Retinal pigment epithelial cell (primary cell): ENCODE measurements around the gene HLA-G.

Experiments
- DNase-seq: peaks from one replicate; pipeline ENCODE4 v3.0.0-alpha.2; 2010; ENCODE audit warnings: low read depth
- H3K4me3 ChIP-seq: 2 replicates; pipeline ENCODE4 v1.5.1; 2011; ENCODE audit warnings: mild to moderate bottlenecking, low read length, control low read depth, moderate library complexity
- CTCF ChIP-seq: conservative IDR thresholded peaks from 2 replicates; pipeline ENCODE4 v1.5.1; 2011; ENCODE audit warnings: low read depth, low read length, control low read depth, inconsistent platforms

Gene HLA-G

DNA sequence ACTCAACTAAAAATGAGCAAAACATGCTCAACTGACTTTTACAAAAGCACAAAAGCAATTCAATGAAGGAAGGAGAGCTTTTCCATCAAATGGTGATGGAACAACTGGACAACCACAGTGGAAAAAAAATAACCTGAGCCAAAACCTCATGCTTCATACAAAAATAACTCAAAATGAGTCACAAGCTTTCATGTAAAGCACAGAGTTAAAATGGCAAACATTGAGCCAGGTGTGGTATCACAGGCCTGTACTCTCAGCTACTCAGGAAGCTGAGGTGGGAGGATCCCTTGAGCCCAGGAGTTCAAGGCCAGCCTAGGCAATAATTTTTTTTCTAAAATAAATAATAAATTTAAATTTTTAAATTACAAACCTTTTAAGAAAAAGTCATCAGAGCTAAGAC is 18.4 kb upstream of the HLA-G start:
- no peak for TF ChIP-seq CTCF
- DNase-seq = no peak
- H3K4me3 ChIP-seq = no peak overlapping the region

DNA sequence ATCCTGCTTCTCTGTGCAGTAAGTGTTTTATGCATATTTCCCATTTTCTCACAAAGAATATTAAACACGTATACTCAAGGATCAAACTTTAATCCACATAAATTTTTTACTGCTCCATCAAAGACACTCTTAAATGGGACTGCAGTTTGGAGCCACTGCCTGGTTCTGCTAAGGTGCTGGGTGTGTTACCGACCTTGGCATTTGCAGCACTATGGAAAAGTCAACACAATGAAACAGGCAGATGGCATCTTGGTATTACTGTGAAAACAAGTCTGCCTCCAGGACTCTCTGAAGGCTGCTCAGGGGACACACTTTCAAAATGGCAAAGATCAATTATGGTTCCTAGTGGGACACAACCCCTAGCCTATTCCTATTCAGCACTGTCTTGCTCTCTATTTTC is 17.3 kb upstream of the HLA-G start:
- DNase-seq = no peak
- TF ChIP-seq CTCF = no peak
- H3K4me3 ChIP-seq = no peak overlapping the region

GRCh38 chr6:29811377-29811776 is 16.2 kb upstream of the HLA-G start:
- TF ChIP-seq CTCF = no peak
- DNase-seq = no peak
- H3K4me3 ChIP-seq = no peak overlapping the region

DNA sequence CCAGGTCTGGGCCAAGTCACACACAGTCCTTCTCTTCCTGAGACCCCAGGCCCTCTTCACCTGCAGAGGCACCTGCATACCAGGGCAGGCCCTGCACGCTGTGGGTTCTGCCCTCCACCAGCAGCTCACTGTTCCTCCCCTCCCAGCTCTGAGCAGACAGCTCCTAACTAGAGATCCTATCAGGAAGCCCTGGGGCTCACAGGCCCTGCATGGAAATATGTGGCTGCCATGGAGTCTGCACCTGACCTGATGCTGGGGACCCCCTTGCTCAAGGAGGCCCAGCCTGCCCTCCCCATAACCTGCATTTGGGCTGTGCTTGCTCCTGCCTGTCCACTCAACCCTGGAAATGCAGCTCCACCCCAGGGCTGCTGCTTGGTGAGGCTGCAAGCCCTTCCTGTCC is 14.6 kb upstream of the HLA-G start:
- DNase-seq = no peak
- TF ChIP-seq CTCF = no peak
- no peak overlapping the region for H3K4me3 ChIP-seq

- no peak for DNase-seq
- no peak overlapping the region for H3K4me3 ChIP-seq
- TF ChIP-seq CTCF = no peak
Observed at GRCh38 chr6:29813809-29814208, 13.8 kb upstream of the HLA-G start.

GRCh38 chr6:29814379-29815117 is 13.1 kb upstream of the HLA-G start:
- no peak for DNase-seq
- TF ChIP-seq CTCF = no peak
- no peak overlapping the region for H3K4me3 ChIP-seq

DNA sequence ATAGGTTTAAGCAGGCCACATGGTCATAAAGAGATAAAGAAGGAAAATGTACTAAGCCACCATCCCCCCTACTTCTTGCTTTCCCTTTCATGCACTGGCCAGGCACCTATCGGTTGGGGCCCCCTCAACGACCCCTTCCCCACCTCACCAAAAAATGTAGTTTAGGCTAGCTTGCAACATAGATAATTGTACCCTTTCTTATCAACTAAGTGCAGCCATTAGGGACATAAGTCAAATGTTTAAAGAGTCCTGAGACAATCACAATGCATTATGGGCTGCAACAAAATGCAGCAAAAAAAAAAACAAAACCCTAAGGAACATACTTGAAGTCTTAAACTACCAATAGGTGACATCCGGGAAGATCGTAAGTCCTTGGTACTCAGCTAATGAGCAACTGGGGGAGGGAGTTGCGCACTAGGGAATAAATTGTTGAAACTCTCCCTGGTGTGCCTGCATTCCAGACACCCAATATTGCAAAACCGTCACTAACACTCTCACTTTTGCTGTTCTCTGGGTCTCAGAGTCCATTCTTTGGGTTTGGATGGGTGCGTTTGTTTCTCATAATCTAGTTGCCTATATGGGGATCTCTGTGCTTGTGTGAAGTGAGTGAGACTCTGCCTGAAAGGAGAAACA is 12.4 kb upstream of the HLA-G start:
- H3K4me3 ChIP-seq = no peak overlapping the region
- DNase-seq = no peak
- TF ChIP-seq CTCF = no peak
